GM12878 (cell line): ENCODE measurements around the gene HLA-B. TPM values are rescaled to one million over a fixed set of nuclear protein-coding genes. Genes with fewer than 3 reads are reported as not detected.

Experiments
- CHD2 ChIP-seq: IDR thresholded peaks from 2 replicates; pipeline ENCODE4 v1.6.1; 2011; ENCODE audit warnings: low read depth, low read length, improper control_type of control experiment, borderline replicate concordance
- EZH2 ChIP-seq: IDR thresholded peaks from 2 replicates; pipeline ENCODE4 v1.6.1; 2012; ENCODE audit warnings: low read depth, mild to moderate bottlenecking, control low read depth, inconsistent platforms, low read length, borderline replicate concordance; ENCODE audit not compliant: control insufficient read depth
- FOXK2 ChIP-seq: fragments of 450-650 bp; IDR thresholded peaks from 2 replicates; pipeline ENCODE4 v1.6.1; 2017; ENCODE audit warnings: mild to moderate bottlenecking, moderate library complexity
- HDAC6 ChIP-seq: fragments of 200-600 bp; sonication (generic); IDR thresholded peaks from one replicate; pipeline ENCODE4 v1.8.0; 2017; ENCODE audit warnings: antibody characterized with exemption; ENCODE audit not compliant: unreplicated experiment
- HDGF ChIP-seq: fragments of 450-650 bp; IDR thresholded peaks from 2 replicates; pipeline ENCODE4 v1.6.1; 2016; ENCODE audit warnings: antibody characterized with exemption
- IRF4 ChIP-seq: IDR thresholded peaks from 2 replicates; pipeline ENCODE4 v1.6.1; 2011; ENCODE audit warnings: low read depth, low read length
- KAT2A ChIP-seq: conservative IDR thresholded peaks from 2 replicates; pipeline ENCODE4 v1.6.1; 2011; ENCODE audit warnings: low read depth, low read length; ENCODE audit not compliant: control insufficient read depth
- MTA3 ChIP-seq: IDR thresholded peaks from 2 replicates; pipeline ENCODE4 v1.6.1; 2012; ENCODE audit warnings: low read length, inconsistent platforms, borderline replicate concordance
- NFIC ChIP-seq: IDR thresholded peaks from 2 replicates; pipeline ENCODE4 v1.6.1; 2012; ENCODE audit warnings: low read depth, mild to moderate bottlenecking, inconsistent platforms, low read length, moderate library complexity
- NFXL1 ChIP-seq: fragments of 450-650 bp; IDR thresholded peaks from 2 replicates; pipeline ENCODE4 v1.6.1; 2017; ENCODE audit warnings: antibody characterized with exemption, mild to moderate bottlenecking, borderline replicate concordance
- NFYA ChIP-seq: IDR thresholded peaks from 2 replicates; pipeline ENCODE4 v1.6.1; 2011; ENCODE audit warnings: low read depth, mild to moderate bottlenecking, low read length, improper control_type of control experiment, borderline replicate concordance
- PAX5 ChIP-seq: IDR thresholded peaks from 2 replicates; pipeline ENCODE4 v1.6.1; 2011; ENCODE audit warnings: low read depth, low read length, borderline replicate concordance
- PKNOX1 ChIP-seq: fragments of 450-650 bp; IDR thresholded peaks from 2 replicates; pipeline ENCODE4 v1.6.1; 2016; ENCODE audit warnings: mild to moderate bottlenecking
- POLR2AphosphoS5 ChIP-seq: IDR thresholded peaks from 2 replicates; pipeline ENCODE4 v1.6.1; 2011; ENCODE audit warnings: mild to moderate bottlenecking, low read length, inconsistent platforms
- RB1 ChIP-seq: fragments of 450-650 bp; formaldehyde crosslinking; IDR thresholded peaks from 2 replicates; pipeline ENCODE4 v1.6.1; 2017; ENCODE audit warnings: mild to moderate bottlenecking, borderline replicate concordance
- RCOR1 ChIP-seq: conservative IDR thresholded peaks from 2 replicates; pipeline ENCODE4 v1.6.1; 2012; ENCODE audit warnings: low read depth, low read length, improper control_type of control experiment
- RUNX3 ChIP-seq: IDR thresholded peaks from 2 replicates; pipeline ENCODE4 v1.6.1; 2012; ENCODE audit warnings: low read length, inconsistent platforms
- SMARCA5 ChIP-seq: fragments of 450-650 bp; IDR thresholded peaks from 2 replicates; pipeline ENCODE4 v1.6.1; 2017; ENCODE audit warnings: mild to moderate bottlenecking
- STAT1 ChIP-seq: fragments of 450-650 bp; conservative IDR thresholded peaks from 2 replicates; pipeline ENCODE4 v1.6.1; 2014; ENCODE audit warnings: antibody characterized with exemption, mild to moderate bottlenecking
- TARDBP ChIP-seq: IDR thresholded peaks from 2 replicates; pipeline ENCODE4 v1.6.1; 2016; ENCODE audit warnings: borderline replicate concordance
- USF2 ChIP-seq: IDR thresholded peaks from 2 replicates; pipeline ENCODE4 v1.6.1; 2011; ENCODE audit warnings: low read depth, low read length, improper control_type of control experiment, borderline replicate concordance
- YY1 ChIP-seq: IDR thresholded peaks from 2 replicates; pipeline ENCODE4 v1.6.1; 2011; ENCODE audit warnings: low read depth, mild to moderate bottlenecking, low read length
- ZBTB33 ChIP-seq: fragments of 450-650 bp; IDR thresholded peaks from 2 replicates; pipeline ENCODE4 v1.6.1; 2017; ENCODE audit warnings: mild to moderate bottlenecking
- ZBTB40 ChIP-seq: fragments of 450-650 bp; IDR thresholded peaks from 2 replicates; pipeline ENCODE4 v1.6.1; 2016; ENCODE audit warnings: mild to moderate bottlenecking, moderate library complexity, borderline replicate concordance
- polyA plus RNA-seq, 11 experiments: library from polyadenylated mRNA; depleted of rRNA in 4 of 11; unstranded in 6 of 11; stranded (reverse) in 5 of 11; fragments of >200 nt; fragmentation: Nextera tagmentation in 4 of 11; fragmentation: Illumina TruSeq in 1 of 11; extraction: Ambion mirVana in 4 of 11; extraction: Trizol in 1 of 11; gene quantifications; 1 replicate in 1 of 11; 2 replicates in 10 of 11; pipeline versions ENCODE4 v1.2.1 to v1.2.3, GENCODE V29; 2011 to 2016; ENCODE audit warnings: inconsistent platforms in 2 of 11, missing spikeins in 2 of 11, low read depth in 1 of 11
- total RNA-seq, 4 experiments: library from RNA; depleted of rRNA in 3 of 4; stranded (reverse); fragments of >200 nt in 3 of 4; fragmentation: Illumina TruSeq in 1 of 4; extraction: Trizol in 1 of 4; gene quantifications; 2 replicates each; pipeline versions ENCODE4 v1.2.1 to v1.2.3, GENCODE V29; 2013 to 2021

Gene HLA-B
- total and polyA plus RNA-seq, 10 of the 15 experiments (the other 5 are each of a cell fraction or from before 2014, with no cell fraction given): 820 to 5,128 (median 3,370) TPM

- TF ChIP-seq TARDBP: no peak
- no peak for TF ChIP-seq ZBTB33
- TF ChIP-seq MTA3: no peak
- TF ChIP-seq STAT1: no peak
- TF ChIP-seq HDGF: no peak
- TF ChIP-seq RB1: peak; percentile 82; the same call in 1 of the 2 replicates
- TF ChIP-seq NFIC: no peak
- no peak for TF ChIP-seq CHD2
- no peak; the same call in 1 of the 2 replicates for TF ChIP-seq RUNX3
- TF ChIP-seq USF2: no peak
- no peak for TF ChIP-seq PAX5
- no peak for TF ChIP-seq NFXL1
- TF ChIP-seq FOXK2: no peak
- no peak for TF ChIP-seq ZBTB40
- TF ChIP-seq POLR2AphosphoS5: no peak
- no peak for TF ChIP-seq PKNOX1
- TF ChIP-seq HDAC6: no peak
- no peak for TF ChIP-seq KAT2A
- TF ChIP-seq IRF4: no peak
- TF ChIP-seq EZH2: no peak
- peak; percentile 94 for TF ChIP-seq SMARCA5
- no peak for TF ChIP-seq NFYA
- peak; percentile 78 for TF ChIP-seq YY1
- no peak for TF ChIP-seq RCOR1
These were observed 42.8 kb upstream of the HLA-B start (continued) for GRCh38 chr6:31399589-31400466.
